CD4-positive, alpha-beta memory T cell (primary cell): ENCODE results near the gene SLC8A1. TPM values are rescaled to one million over a fixed set of nuclear protein-coding genes. Genes with fewer than 3 reads are reported as not detected.

Experiments used
- CTCF ChIA-PET: fragments of 350-600 bp; sonication (Branson Sonifier 250); formaldehyde crosslinking; loops from one replicate; lab custom pipeline; 2021; ENCODE audit warnings: inconsistent platforms; ENCODE audit not compliant: partially characterized antibody; lab: Charles Lee
- POLR2A ChIA-PET: fragments of 350-600 bp; sonication (Branson Sonifier 250); formaldehyde crosslinking; loops from one replicate; lab custom pipeline; 2021; ENCODE audit not compliant: partially characterized antibody; lab: Charles Lee
- DNase-seq, 5 donors: peaks; one replicate each; pipeline versions ENCODE4 v3.0.0 to v3.0.0-alpha.2; 2020 to 2022; ENCODE audit warnings: mixed read lengths in 1 of 5
- H3K27ac ChIP-seq: one replicate; pipeline ENCODE4 v1.7.0; 2013; ENCODE audit warnings: low read depth, low read length
- H3K27me3 ChIP-seq: 2 replicates; pipeline ENCODE4 v1.7.0; 2013; ENCODE audit warnings: mild to moderate bottlenecking, low read length, moderate library complexity; ENCODE audit not compliant: insufficient read depth
- H3K36me3 ChIP-seq: 2 replicates; pipeline ENCODE4 v1.7.0; 2013; ENCODE audit warnings: mild to moderate bottlenecking, low read length, moderate library complexity; ENCODE audit not compliant: insufficient read depth
- H3K4me1 ChIP-seq: 2 replicates; pipeline ENCODE4 v1.7.0; 2013; ENCODE audit warnings: mild to moderate bottlenecking, low read length, moderate library complexity; ENCODE audit not compliant: insufficient read depth
- H3K4me3 ChIP-seq, 2 donors: one replicate each; pipeline ENCODE4 v1.7.0; 2013; ENCODE audit warnings: low read length in 2 of 2, mild to moderate bottlenecking in 1 of 2
- H3K9me3 ChIP-seq, 2 donors: one replicate each; pipeline ENCODE4 v1.7.0; 2013; ENCODE audit warnings: low read length in 2 of 2, control low read depth in 1 of 2; ENCODE audit not compliant: control insufficient read depth in 1 of 2
- H3K27ac Mint-ChIP-seq, 7 donors: one replicate each; pipeline ENCODE4 v1.8.0; 2020 to 2021; ENCODE audit warnings: mixed read lengths in 7 of 7, mild to moderate bottlenecking in 6 of 7, inconsistent platforms in 3 of 7, moderate library complexity in 3 of 7
- H3K27me3 Mint-ChIP-seq, 2 donors: one replicate each; pipeline ENCODE4 v1.8.0; 2020 to 2021; ENCODE audit warnings: mixed read lengths in 2 of 2
- H3K36me3 Mint-ChIP-seq, 2 donors: one replicate each; pipeline ENCODE4 v1.8.0; 2020 to 2021; ENCODE audit warnings: mixed read lengths in 2 of 2, inconsistent platforms in 1 of 2, mild to moderate bottlenecking in 1 of 2
- H3K4me1 Mint-ChIP-seq, 4 donors: one replicate each; pipeline ENCODE4 v1.8.0; 2020 to 2021; ENCODE audit warnings: mixed read lengths in 4 of 4, mild to moderate bottlenecking in 1 of 4
- H3K4me3 Mint-ChIP-seq, 8 donors: one replicate each; pipeline ENCODE4 v1.8.0; 2020 to 2021; ENCODE audit warnings: mixed read lengths in 8 of 8, mild to moderate bottlenecking in 7 of 8, moderate library complexity in 6 of 8, inconsistent platforms in 3 of 8
- H3K9me3 Mint-ChIP-seq, 8 donors: one replicate each; pipeline ENCODE4 v1.8.0; 2020 to 2021; ENCODE audit warnings: mixed read lengths in 8 of 8, mild to moderate bottlenecking in 5 of 8, inconsistent platforms in 3 of 8, moderate library complexity in 1 of 8
- intact Hi-C: fragments of 100-400 bp; cut with micrococcal nuclease; formaldehyde crosslinking; loops from one replicate; pipeline ENCODE4 v1.15.1; 2023
- polyA plus RNA-seq, 2 donors: library from polyadenylated mRNA; unstranded; fragments of 300-500 nt; fragmentation: Illumina TruSeq; gene quantifications; one replicate each; pipeline ENCODE4 v1.2.3, GENCODE V29; 2021
- total RNA-seq, 2 experiments: library from RNA; stranded (reverse); gene quantifications; one replicate each; pipeline ENCODE4 v1.2.3, GENCODE V29; 2021

SLC8A1 gene
- total and polyA plus RNA-seq, 4 experiments from 2014 or later, result 0.36 to 0.79 TPM; not detected in 2

DNA sequence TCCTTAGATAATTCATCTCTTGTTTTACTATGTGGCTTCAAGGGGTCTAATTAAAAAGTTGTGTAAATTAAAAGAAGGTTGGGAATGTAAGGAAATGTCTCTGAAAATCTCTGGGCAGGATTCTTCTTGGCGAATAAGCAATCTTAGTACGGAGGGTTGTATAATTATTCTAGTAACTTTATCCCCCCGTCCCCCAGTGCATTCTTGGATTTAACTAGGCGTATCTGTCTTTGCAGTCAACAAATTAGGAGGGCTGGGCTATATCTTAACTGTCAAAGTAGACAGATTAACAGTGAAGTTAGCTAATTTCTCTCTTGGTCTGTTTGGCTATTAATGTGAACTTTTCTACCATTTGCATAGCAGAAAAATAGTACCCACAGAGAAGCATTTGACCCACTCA lies 343.0 kb downstream of the SLC8A1 start:
- ChIA-PET POLR2A (no interaction called here), CTCF (no interaction called here)
- Histone ChIP-seq H3K9me3 (no peaks in the 10 kb centered on the region), H3K4me1 (no peaks in the 10 kb centered on the region), H3K27me3 (no peaks in the 10 kb centered on the region), H3K27ac (no peak overlapping the region), H3K4me3 (no peak overlapping the region), H3K36me3 (no peaks in the 10 kb centered on the region)
- no peak for DNase-seq
- Mint-ChIP-seq H3K4me1 (no peaks in the 10 kb centered on the region), H3K36me3 (no peaks in the 10 kb centered on the region), H3K4me3 (no peak overlapping the region), H3K9me3 (peaks cover 0 to 3% (median 0%) of the 10 kb centered on the region in 8 donors), H3K27ac (no peak overlapping the region), H3K27me3 (no peaks in the 10 kb centered on the region)
- intact Hi-C loops, result no loop called here

DNA sequence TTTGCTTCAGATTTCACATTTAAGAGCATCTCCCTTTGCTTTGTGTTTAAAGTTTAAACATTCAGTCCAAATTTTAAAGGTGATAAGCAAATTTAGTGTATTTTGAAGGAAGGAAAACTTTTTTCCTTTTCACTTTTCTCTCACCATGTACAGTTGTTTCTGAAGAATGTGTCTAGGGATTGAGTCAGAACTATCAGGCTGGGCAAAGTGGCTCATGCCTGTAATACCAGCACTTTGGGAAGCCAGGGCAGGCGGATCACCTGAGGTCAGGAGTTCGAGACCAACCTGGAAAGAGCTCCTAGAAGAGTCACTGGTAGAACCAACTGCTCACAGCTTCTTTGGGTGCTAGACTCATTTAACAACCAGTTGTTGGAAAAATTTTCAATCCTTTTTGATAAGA lies 345.8 kb downstream of the SLC8A1 start:
- no peak for DNase-seq
- CTCF ChIA-PET, result no interaction called here
- POLR2A ChIA-PET, result no interaction called here
- Histone ChIP-seq H3K36me3 (no peaks in the 10 kb centered on the region), H3K9me3 (no peaks in the 10 kb centered on the region), H3K27me3 (no peaks in the 10 kb centered on the region), H3K27ac (no peak overlapping the region), H3K4me3 (no peak overlapping the region), H3K4me1 (no peaks in the 10 kb centered on the region)
- peaks cover 0 to 3% (median 0%) of the 10 kb centered on the region in 8 donors for H3K9me3 Mint-ChIP-seq
- H3K27me3 Mint-ChIP-seq, result no peaks in the 10 kb centered on the region
- intact Hi-C loops, result no loop called here
- H3K4me3 Mint-ChIP-seq, result no peak overlapping the region
- no peaks in the 10 kb centered on the region for H3K4me1 Mint-ChIP-seq
- no peaks in the 10 kb centered on the region for H3K36me3 Mint-ChIP-seq
- no peak overlapping the region for H3K27ac Mint-ChIP-seq

DNA sequence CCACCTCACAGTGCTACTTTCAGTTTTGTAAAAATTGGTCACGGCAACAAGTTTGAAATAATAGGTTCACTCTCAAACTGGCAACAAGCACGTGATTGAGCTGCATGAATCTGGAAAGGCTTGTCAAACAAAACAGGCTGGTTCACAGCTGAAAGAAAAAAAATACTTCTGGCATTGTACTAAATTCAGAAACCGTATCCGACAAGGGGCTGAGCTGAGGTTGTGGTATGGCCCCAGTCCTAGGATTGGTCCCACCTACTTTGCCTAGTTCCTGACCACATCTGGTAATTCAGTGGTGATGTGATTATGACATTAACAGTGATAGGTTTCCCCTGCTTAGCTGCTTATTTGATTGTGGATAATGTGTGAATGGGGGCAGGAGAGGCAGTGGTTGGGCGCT lies 346.3 kb downstream of the SLC8A1 start:
- no peak overlapping the region for H3K27ac ChIP-seq
- no peak for DNase-seq
- no peaks in the 10 kb centered on the region for H3K36me3 ChIP-seq
- no peaks in the 10 kb centered on the region for H3K27me3 Mint-ChIP-seq
- no peak overlapping the region for H3K4me3 ChIP-seq
- H3K4me3 Mint-ChIP-seq, result no peak overlapping the region
- ChIA-PET CTCF (no interaction called here), POLR2A (no interaction called here)
- no peaks in the 10 kb centered on the region for H3K36me3 Mint-ChIP-seq
- no peaks in the 10 kb centered on the region for H3K27me3 ChIP-seq
- intact Hi-C loops, result no loop called here
- no peak overlapping the region for H3K27ac Mint-ChIP-seq
- H3K4me1 ChIP-seq, result no peaks in the 10 kb centered on the region
- peaks cover 0 to 3% (median 0%) of the 10 kb centered on the region in 8 donors for H3K9me3 Mint-ChIP-seq
- no peaks in the 10 kb centered on the region for H3K4me1 Mint-ChIP-seq
- no peaks in the 10 kb centered on the region for H3K9me3 ChIP-seq

DNA sequence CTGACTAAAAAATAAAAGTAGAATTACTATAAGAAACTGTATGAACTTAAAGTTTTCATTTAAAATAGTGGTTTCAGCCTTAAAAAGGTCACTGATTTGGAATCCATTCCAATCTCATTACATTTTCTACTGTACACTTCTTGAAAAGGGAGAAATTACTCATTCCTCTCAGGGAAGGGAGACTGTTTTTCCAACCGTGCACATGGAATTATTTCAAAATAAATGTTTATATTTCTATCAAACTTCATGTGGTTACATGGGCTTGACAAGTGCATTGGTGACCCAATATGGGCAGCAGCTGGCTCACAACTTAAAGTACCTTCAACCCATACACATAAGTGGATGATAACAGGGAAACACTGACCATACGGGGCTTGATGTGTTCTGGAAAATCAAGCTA lies 348.3 kb downstream of the SLC8A1 start:
- Histone ChIP-seq H3K4me3 (no peak overlapping the region), H3K36me3 (no peaks in the 10 kb centered on the region), H3K27ac (no peak overlapping the region), H3K27me3 (no peaks in the 10 kb centered on the region), H3K4me1 (no peaks in the 10 kb centered on the region), H3K9me3 (no peaks in the 10 kb centered on the region)
- Mint-ChIP-seq H3K4me3 (no peak overlapping the region), H3K27ac (no peak overlapping the region), H3K27me3 (no peaks in the 10 kb centered on the region), H3K36me3 (no peaks in the 10 kb centered on the region), H3K9me3 (peaks cover 0 to 1% (median 0%) of the 10 kb centered on the region in 8 donors), H3K4me1 (no peaks in the 10 kb centered on the region)
- CTCF ChIA-PET, result no interaction called here
- DNase-seq, result no peak
- intact Hi-C loops, result no loop called here
- POLR2A ChIA-PET, result no interaction called here

DNA sequence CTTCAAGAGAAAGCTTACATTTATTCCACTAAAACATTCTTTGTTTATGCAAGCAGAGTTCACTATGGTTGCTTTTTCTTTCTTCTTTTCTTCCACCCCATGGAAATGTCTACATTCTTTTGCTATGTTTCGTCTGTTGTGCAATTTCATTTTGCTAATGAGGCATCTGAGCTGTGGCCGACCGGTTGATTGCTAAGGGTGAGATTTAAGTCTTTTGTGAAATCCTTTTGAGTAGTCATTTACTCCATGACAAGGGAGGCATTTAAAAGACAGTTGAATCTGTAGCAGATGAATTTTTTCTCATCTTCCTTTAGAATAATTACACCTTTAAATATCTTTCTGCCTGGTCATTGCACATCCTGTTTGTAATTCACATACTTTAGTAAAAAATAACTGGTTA lies 348.7 kb downstream of the SLC8A1 start:
- Histone ChIP-seq H3K9me3 (no peaks in the 10 kb centered on the region), H3K36me3 (no peaks in the 10 kb centered on the region), H3K4me1 (no peaks in the 10 kb centered on the region), H3K4me3 (no peak overlapping the region), H3K27ac (no peak overlapping the region), H3K27me3 (no peaks in the 10 kb centered on the region)
- Mint-ChIP-seq H3K27ac (no peak overlapping the region), H3K9me3 (peaks cover 0 to 1% (median 0%) of the 10 kb centered on the region in 8 donors), H3K4me1 (no peaks in the 10 kb centered on the region), H3K4me3 (no peak overlapping the region), H3K27me3 (no peaks in the 10 kb centered on the region), H3K36me3 (no peaks in the 10 kb centered on the region)
- no peak for DNase-seq
- intact Hi-C loops, result no loop called here
- ChIA-PET CTCF (no interaction called here), POLR2A (no interaction called here)

DNA sequence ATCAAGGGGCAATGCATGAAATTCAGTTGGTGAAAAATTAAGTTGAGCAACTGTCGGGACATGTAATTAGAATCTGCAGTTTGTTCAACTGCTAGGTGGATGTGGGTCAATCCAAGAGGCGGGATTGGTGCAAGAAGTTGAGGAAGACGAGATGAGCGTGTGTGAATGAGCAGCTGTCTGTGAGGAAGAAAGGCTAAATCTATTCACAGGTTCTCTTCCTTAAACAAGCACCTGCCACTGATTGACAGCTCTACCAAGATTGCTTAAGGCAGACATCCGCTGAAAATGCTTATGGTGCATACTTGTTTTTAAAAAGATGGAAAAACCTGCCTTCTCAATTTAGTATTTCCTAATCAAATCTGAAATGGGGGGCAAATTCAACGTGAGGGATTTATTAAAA lies 349.4 kb downstream of the SLC8A1 start:
- H3K4me1 Mint-ChIP-seq, result no peaks in the 10 kb centered on the region
- no peaks in the 10 kb centered on the region for H3K27me3 Mint-ChIP-seq
- H3K9me3 ChIP-seq, result no peaks in the 10 kb centered on the region
- no peak overlapping the region for H3K27ac ChIP-seq
- no peaks in the 10 kb centered on the region for H3K36me3 Mint-ChIP-seq
- ChIA-PET CTCF (no interaction called here), POLR2A (no interaction called here)
- peaks cover 0 to 1% (median 0%) of the 10 kb centered on the region in 8 donors for H3K9me3 Mint-ChIP-seq
- intact Hi-C loops, result no loop called here
- H3K4me1 ChIP-seq, result no peaks in the 10 kb centered on the region
- no peak overlapping the region for H3K27ac Mint-ChIP-seq
- H3K27me3 ChIP-seq, result no peaks in the 10 kb centered on the region
- no peak for DNase-seq
- no peak overlapping the region for H3K4me3 ChIP-seq
- no peaks in the 10 kb centered on the region for H3K36me3 ChIP-seq
- H3K4me3 Mint-ChIP-seq, result no peak overlapping the region

DNA sequence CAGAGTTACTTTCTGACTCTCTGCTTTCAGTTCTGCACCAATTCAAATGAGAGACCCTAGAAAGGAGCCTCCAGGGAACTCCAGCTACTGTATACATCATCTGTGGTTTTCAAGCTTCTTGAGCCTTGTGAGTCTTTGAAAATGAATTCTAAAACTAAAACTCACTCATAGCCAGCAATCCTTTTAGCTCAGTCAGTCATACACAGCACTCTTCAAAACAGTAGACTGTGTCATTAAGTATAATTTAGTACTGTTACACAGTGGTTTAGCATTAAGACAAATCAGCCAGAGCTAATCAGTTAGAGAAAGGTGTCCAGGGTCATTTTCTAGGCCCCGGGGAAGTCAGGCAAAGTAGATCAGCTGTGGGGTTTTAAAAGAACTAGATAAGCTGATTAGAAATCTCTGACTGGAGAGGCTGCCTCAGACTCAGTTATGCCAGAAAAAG lies 350.7 kb downstream of the SLC8A1 start:
- intact Hi-C loops, result no loop called here
- no peak overlapping the region for H3K27ac Mint-ChIP-seq
- no peaks in the 10 kb centered on the region for H3K36me3 ChIP-seq
- DNase-seq, result no peak
- H3K27me3 ChIP-seq, result no peaks in the 10 kb centered on the region
- no peak overlapping the region for H3K27ac ChIP-seq
- no peaks in the 10 kb centered on the region for H3K4me1 ChIP-seq
- no peaks in the 10 kb centered on the region for H3K9me3 ChIP-seq
- H3K4me3 ChIP-seq, result no peak overlapping the region
- no peaks in the 10 kb centered on the region for H3K27me3 Mint-ChIP-seq
- POLR2A ChIA-PET, result no interaction called here
- H3K9me3 Mint-ChIP-seq, result peaks cover 0 to 2% (median 0%) of the 10 kb centered on the region in 8 donors
- H3K4me3 Mint-ChIP-seq, result no peak overlapping the region
- CTCF ChIA-PET, result no interaction called here
- no peaks in the 10 kb centered on the region for H3K4me1 Mint-ChIP-seq
- no peaks in the 10 kb centered on the region for H3K36me3 Mint-ChIP-seq

DNA sequence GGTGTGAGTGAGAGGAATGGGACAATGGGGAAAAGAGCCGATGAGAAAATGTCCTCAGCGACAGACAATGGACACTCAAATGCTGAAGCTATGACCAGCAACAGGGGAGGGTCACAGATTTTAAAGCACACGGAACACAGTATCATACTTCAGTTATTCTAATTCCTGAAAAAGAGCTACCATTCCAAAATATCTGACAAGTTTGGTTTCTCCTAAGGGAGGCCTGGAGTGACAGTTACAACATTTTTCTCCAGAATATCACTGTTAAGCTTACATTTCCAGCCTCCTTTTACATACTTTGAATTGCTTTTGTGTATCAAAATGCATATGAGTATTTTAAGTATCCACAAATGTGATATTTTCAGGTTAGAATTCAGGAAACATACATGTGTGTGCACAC lies 351.2 kb downstream of the SLC8A1 start:
- Histone ChIP-seq H3K36me3 (no peaks in the 10 kb centered on the region), H3K27ac (no peak overlapping the region), H3K27me3 (no peaks in the 10 kb centered on the region), H3K4me3 (no peak overlapping the region), H3K4me1 (no peaks in the 10 kb centered on the region), H3K9me3 (no peaks in the 10 kb centered on the region)
- ChIA-PET POLR2A (no interaction called here), CTCF (no interaction called here)
- Mint-ChIP-seq H3K4me3 (no peak overlapping the region), H3K9me3 (peaks cover 0 to 2% (median 0%) of the 10 kb centered on the region in 8 donors), H3K4me1 (no peaks in the 10 kb centered on the region), H3K27me3 (no peaks in the 10 kb centered on the region), H3K36me3 (no peaks in the 10 kb centered on the region), H3K27ac (no peak overlapping the region)
- intact Hi-C loops, result no loop called here
- no peak for DNase-seq
